CD4-positive, alpha-beta memory T cell (primary cell): Measurements from ENCODE around the gene MAPKBP1. TPM values are rescaled to one million over a fixed set of nuclear protein-coding genes. Genes with fewer than 3 reads are reported as not detected.
A peak's percentile ranks its signal among the peaks of the same experiment; 100 is the strongest.

Experiments used
- CTCF ChIA-PET: fragments of 350-600 bp; sonication (Branson Sonifier 250); formaldehyde crosslinking; loops from one replicate; lab custom pipeline; 2021; ENCODE audit warnings: inconsistent platforms; ENCODE audit not compliant: partially characterized antibody; lab: Charles Lee
- POLR2A ChIA-PET: fragments of 350-600 bp; sonication (Branson Sonifier 250); formaldehyde crosslinking; loops from one replicate; lab custom pipeline; 2021; ENCODE audit not compliant: partially characterized antibody; lab: Charles Lee
- DNase-seq, 5 donors: peaks; one replicate each; pipeline versions ENCODE4 v3.0.0 to v3.0.0-alpha.2; 2020 to 2022; ENCODE audit warnings: mixed read lengths in 1 of 5
- H3K27ac ChIP-seq: one replicate; pipeline ENCODE4 v1.7.0; 2013; ENCODE audit warnings: low read depth, low read length
- H3K27me3 ChIP-seq: 2 replicates; pipeline ENCODE4 v1.7.0; 2013; ENCODE audit warnings: mild to moderate bottlenecking, low read length, moderate library complexity; ENCODE audit not compliant: insufficient read depth
- H3K36me3 ChIP-seq: 2 replicates; pipeline ENCODE4 v1.7.0; 2013; ENCODE audit warnings: mild to moderate bottlenecking, low read length, moderate library complexity; ENCODE audit not compliant: insufficient read depth
- H3K4me1 ChIP-seq: 2 replicates; pipeline ENCODE4 v1.7.0; 2013; ENCODE audit warnings: mild to moderate bottlenecking, low read length, moderate library complexity; ENCODE audit not compliant: insufficient read depth
- H3K4me3 ChIP-seq, 2 donors: one replicate each; pipeline ENCODE4 v1.7.0; 2013; ENCODE audit warnings: low read length in 2 of 2, mild to moderate bottlenecking in 1 of 2
- H3K9me3 ChIP-seq, 2 donors: one replicate each; pipeline ENCODE4 v1.7.0; 2013; ENCODE audit warnings: low read length in 2 of 2, control low read depth in 1 of 2; ENCODE audit not compliant: control insufficient read depth in 1 of 2
- H3K27ac Mint-ChIP-seq, 7 donors: one replicate each; pipeline ENCODE4 v1.8.0; 2020 to 2021; ENCODE audit warnings: mixed read lengths in 7 of 7, mild to moderate bottlenecking in 6 of 7, inconsistent platforms in 3 of 7, moderate library complexity in 3 of 7
- H3K27me3 Mint-ChIP-seq, 2 donors: one replicate each; pipeline ENCODE4 v1.8.0; 2020 to 2021; ENCODE audit warnings: mixed read lengths in 2 of 2
- H3K36me3 Mint-ChIP-seq, 2 donors: one replicate each; pipeline ENCODE4 v1.8.0; 2020 to 2021; ENCODE audit warnings: mixed read lengths in 2 of 2, inconsistent platforms in 1 of 2, mild to moderate bottlenecking in 1 of 2
- H3K4me1 Mint-ChIP-seq, 4 donors: one replicate each; pipeline ENCODE4 v1.8.0; 2020 to 2021; ENCODE audit warnings: mixed read lengths in 4 of 4, mild to moderate bottlenecking in 1 of 4
- H3K4me3 Mint-ChIP-seq, 8 donors: one replicate each; pipeline ENCODE4 v1.8.0; 2020 to 2021; ENCODE audit warnings: mixed read lengths in 8 of 8, mild to moderate bottlenecking in 7 of 8, moderate library complexity in 6 of 8, inconsistent platforms in 3 of 8
- H3K9me3 Mint-ChIP-seq, 8 donors: one replicate each; pipeline ENCODE4 v1.8.0; 2020 to 2021; ENCODE audit warnings: mixed read lengths in 8 of 8, mild to moderate bottlenecking in 5 of 8, inconsistent platforms in 3 of 8, moderate library complexity in 1 of 8
- intact Hi-C: fragments of 100-400 bp; cut with micrococcal nuclease; formaldehyde crosslinking; loops from one replicate; pipeline ENCODE4 v1.15.1; 2023
- polyA plus RNA-seq, 2 donors: library from polyadenylated mRNA; unstranded; fragments of 300-500 nt; fragmentation: Illumina TruSeq; gene quantifications; one replicate each; pipeline ENCODE4 v1.2.3, GENCODE V29; 2021
- total RNA-seq, 2 experiments: library from RNA; stranded (reverse); gene quantifications; one replicate each; pipeline ENCODE4 v1.2.3, GENCODE V29; 2021

The MAPKBP1 gene
- total and polyA plus RNA-seq, 4 experiments from 2014 or later, result 0.87 to 42.6 (median 21.7) TPM

GRCh38 chr15:41870689-41871081 is 96.4 kb downstream of the MAPKBP1 start:
- Mint-ChIP-seq H3K36me3 (no peaks in the 10 kb centered on the region), H3K4me1 (peaks cover 8 to 10% (median 9%) of the 10 kb centered on the region in 4 donors), H3K4me3 (peak overlapping the region in 7 of 8 donors; percentile 12 to 82 (median 64)), H3K27ac (peak overlapping the region; percentile 13 to 98 (median 96)), H3K27me3 (no peaks in the 10 kb centered on the region), H3K9me3 (peaks cover 0 to 2% (median 0%) of the 10 kb centered on the region in 8 donors)
- Histone ChIP-seq H3K9me3 (no peaks in the 10 kb centered on the region), H3K4me1 (peaks cover 11% of the 10 kb centered on the region), H3K36me3 (no peaks in the 10 kb centered on the region), H3K27ac (no peak overlapping the region), H3K27me3 (no peaks in the 10 kb centered on the region), H3K4me3 (no peak overlapping the region)
- CTCF ChIA-PET, result interaction anchor here (0.9 to 2.2 kb wide), 8 partner anchors 9 to 97 kb away, joined by 3 to 10 read pairs (median 5); partner anchors contain the start of gene MAPKBP1
- POLR2A ChIA-PET, result interaction anchor here (0.5 to 1.6 kb wide), 5 partner anchors 12 to 132 kb away, joined by 3 to 6 read pairs (median 3); partner anchors contain the start of gene SPTBN5
- peak; percentile 67 to 79 (median 71) for DNase-seq
- intact Hi-C loops, result loop anchor here (1.0 kb wide), 1 partner anchor 102 kb away; the partner anchor contains the start of gene EHD4

- no peak for DNase-seq
- Histone ChIP-seq H3K27me3 (no peaks in the 10 kb centered on the region), H3K27ac (no peak overlapping the region), H3K9me3 (no peaks in the 10 kb centered on the region), H3K36me3 (no peaks in the 10 kb centered on the region), H3K4me1 (peaks cover 11% of the 10 kb centered on the region), H3K4me3 (no peak overlapping the region)
- POLR2A ChIA-PET, result interaction anchor here (0.5 to 1.6 kb wide), 4 partner anchors 11 to 131 kb away, joined by 3 to 6 read pairs (median 4); partner anchors contain the start of gene SPTBN5
- CTCF ChIA-PET, result interaction anchor here (0.9 to 2.2 kb wide), 7 partner anchors 10 to 98 kb away, joined by 3 to 10 read pairs (median 5); partner anchors contain the start of gene MAPKBP1
- Mint-ChIP-seq H3K27ac (peak overlapping the region; percentile 13 to 98 (median 96)), H3K36me3 (no peaks in the 10 kb centered on the region), H3K9me3 (peaks cover 0 to 2% (median 0%) of the 10 kb centered on the region in 8 donors), H3K4me1 (peaks cover 8 to 10% (median 9%) of the 10 kb centered on the region in 4 donors), H3K27me3 (no peaks in the 10 kb centered on the region), H3K4me3 (no peak overlapping the region)
- intact Hi-C loops, result no loop called here
These were observed 97.1 kb downstream of the MAPKBP1 start for GRCh38 chr15:41871175-41871905.

GRCh38 chr15:41872166-41872747 is 98.0 kb downstream of the MAPKBP1 start:
- CTCF ChIA-PET, result no interaction called here

GRCh38 chr15:41873711-41874110 is 99.4 kb downstream of the MAPKBP1 start:
- DNase-seq, result no peak
- ChIA-PET POLR2A (no interaction called here), CTCF (interaction anchor here (0.9 kb wide), 1 partner anchor 100 kb away, joined by 3 read pairs; the partner anchor contains the start of gene MAPKBP1)
- Mint-ChIP-seq H3K27me3 (no peaks in the 10 kb centered on the region), H3K4me1 (peaks cover 8 to 10% (median 9%) of the 10 kb centered on the region in 4 donors), H3K4me3 (no peak overlapping the region), H3K36me3 (no peaks in the 10 kb centered on the region), H3K27ac (no peak overlapping the region), H3K9me3 (peaks cover 0 to 2% (median 0%) of the 10 kb centered on the region in 8 donors)
- Histone ChIP-seq H3K4me3 (no peak overlapping the region), H3K36me3 (no peaks in the 10 kb centered on the region), H3K4me1 (peaks cover 11% of the 10 kb centered on the region), H3K27me3 (no peaks in the 10 kb centered on the region), H3K9me3 (no peaks in the 10 kb centered on the region), H3K27ac (no peak overlapping the region)
- intact Hi-C loops, result no loop called here

More at GRCh38 chr15:41872166-41872747, 98.0 kb downstream of the MAPKBP1 start:
- no peak for DNase-seq
- Histone ChIP-seq H3K27me3 (no peaks in the 10 kb centered on the region), H3K4me1 (peaks cover 11% of the 10 kb centered on the region), H3K36me3 (no peaks in the 10 kb centered on the region), H3K27ac (no peak overlapping the region), H3K9me3 (no peaks in the 10 kb centered on the region), H3K4me3 (no peak overlapping the region)
- peak overlapping the region in 1 of 8 donors; percentile 9 for H3K4me3 Mint-ChIP-seq
- H3K27ac Mint-ChIP-seq, result peak overlapping the region in 5 of 7 donors; percentile 1 to 48 (median 26)
- intact Hi-C loops, result no loop called here
- POLR2A ChIA-PET, result no interaction called here
- H3K27me3 Mint-ChIP-seq, result no peaks in the 10 kb centered on the region
- H3K9me3 Mint-ChIP-seq, result peaks cover 0 to 2% (median 0%) of the 10 kb centered on the region in 8 donors
- peaks cover 8 to 10% (median 9%) of the 10 kb centered on the region in 4 donors for H3K4me1 Mint-ChIP-seq
- no peaks in the 10 kb centered on the region for H3K36me3 Mint-ChIP-seq

- H3K9me3 ChIP-seq, result no peaks in the 10 kb centered on the region
- no peaks in the 10 kb centered on the region for H3K27me3 ChIP-seq
- H3K27me3 Mint-ChIP-seq, result peaks cover 0 to under 1% of the 10 kb centered on the region in 2 donors
- H3K4me1 ChIP-seq, result peaks cover 11% of the 10 kb centered on the region
- H3K4me1 Mint-ChIP-seq, result peaks cover 8 to 10% (median 9%) of the 10 kb centered on the region in 4 donors
- intact Hi-C loops, result no loop called here
- CTCF ChIA-PET, result interaction anchor here (1.8 kb wide), 1 partner anchor 30 kb away, joined by 5 read pairs; no protein-coding TSS in a partner anchor
- no peak overlapping the region for H3K27ac Mint-ChIP-seq
- H3K36me3 ChIP-seq, result no peaks in the 10 kb centered on the region
- POLR2A ChIA-PET, result interaction anchor here (1.2 kb wide), 1 partner anchor 23 kb away, joined by 3 read pairs; no protein-coding TSS in a partner anchor
- DNase-seq, result no peak
- no peaks in the 10 kb centered on the region for H3K36me3 Mint-ChIP-seq
- H3K4me3 ChIP-seq, result no peak overlapping the region
- peaks cover 0 to 2% (median 0%) of the 10 kb centered on the region in 8 donors for H3K9me3 Mint-ChIP-seq
- H3K27ac ChIP-seq, result no peak overlapping the region
- H3K4me3 Mint-ChIP-seq, result no peak overlapping the region
These were observed 100.5 kb downstream of the MAPKBP1 start for GRCh38 chr15:41874736-41875135.

GRCh38 chr15:41876007-41876406 is 101.7 kb downstream of the MAPKBP1 start:
- Histone ChIP-seq H3K36me3 (no peaks in the 10 kb centered on the region), H3K27ac (no peak overlapping the region), H3K4me3 (no peak overlapping the region), H3K4me1 (peaks cover 2% of the 10 kb centered on the region), H3K9me3 (no peaks in the 10 kb centered on the region), H3K27me3 (no peaks in the 10 kb centered on the region)
- ChIA-PET CTCF (interaction anchor here (1.8 kb wide), 1 partner anchor 29 kb away, joined by 5 read pairs; no protein-coding TSS in a partner anchor), POLR2A (interaction anchor here (1.1 to 1.2 kb wide), 2 partner anchors 23 to 24 kb away, joined by 3 to 4 read pairs; no protein-coding TSS in a partner anchor)
- Mint-ChIP-seq H3K27me3 (peaks cover 0 to 5% of the 10 kb centered on the region in 2 donors), H3K36me3 (no peaks in the 10 kb centered on the region), H3K9me3 (peaks cover 0 to 2% (median 0%) of the 10 kb centered on the region in 8 donors), H3K4me3 (no peak overlapping the region), H3K4me1 (peaks cover 3 to 4% (median 3%) of the 10 kb centered on the region in 4 donors), H3K27ac (no peak overlapping the region)
- DNase-seq, result no peak
- intact Hi-C loops, result no loop called here
